Ishikawa (cell line): ENCODE measurements around the gene FOXR1.

ENCODE experiments used
- CEBPB ChIP-seq: IDR thresholded peaks from 2 replicates; pipeline ENCODE4 v1.6.1; 2012
- CREB1 ChIP-seq: IDR thresholded peaks from 2 replicates; pipeline ENCODE4 v1.6.1; 2012; ENCODE audit warnings: low read depth
- EGR1 ChIP-seq: IDR thresholded peaks from 2 replicates; pipeline ENCODE4 v1.6.1; 2012
- EP300 ChIP-seq: IDR thresholded peaks from 2 replicates; pipeline ENCODE4 v1.6.1; 2012; ENCODE audit warnings: borderline replicate concordance
- MAX ChIP-seq: IDR thresholded peaks from 2 replicates; pipeline ENCODE4 v1.6.1; 2012
- NFIC ChIP-seq: IDR thresholded peaks from 2 replicates; pipeline ENCODE4 v1.6.1; 2012
- RAD21 ChIP-seq: IDR thresholded peaks from 2 replicates; pipeline ENCODE4 v1.6.1; 2012; ENCODE audit warnings: low read depth
- REST ChIP-seq: IDR thresholded peaks from 2 replicates; pipeline ENCODE4 v1.6.1; 2012; ENCODE audit warnings: low read depth, mild to moderate bottlenecking
- TAF1 ChIP-seq: IDR thresholded peaks from 2 replicates; pipeline ENCODE4 v1.6.1; 2012; ENCODE audit warnings: low read depth, mild to moderate bottlenecking
- TCF12 ChIP-seq: IDR thresholded peaks from 2 replicates; pipeline ENCODE4 v1.6.1; 2012; ENCODE audit warnings: low read depth
- TEAD4 ChIP-seq: IDR thresholded peaks from 2 replicates; pipeline ENCODE4 v1.6.1; 2012
- USF1 ChIP-seq: IDR thresholded peaks from 2 replicates; pipeline ENCODE4 v1.6.1; 2012
- YY1 ChIP-seq: IDR thresholded peaks from 2 replicates; pipeline ENCODE4 v1.6.1; 2012; ENCODE audit warnings: low read depth
- ZBTB7A ChIP-seq: IDR thresholded peaks from 2 replicates; pipeline ENCODE4 v1.6.1; 2012; ENCODE audit warnings: low read depth

GRCh38 chr11:118984825-118985224 lies 13.3 kb downstream of the FOXR1 start:
- TF ChIP-seq NFIC (no peak), USF1 (no peak), EGR1 (no peak), REST (no peak), TCF12 (no peak), TAF1 (no peak), TEAD4 (no peak), CEBPB (no peak), MAX (no peak), CREB1 (no peak), ZBTB7A (no peak), EP300 (no peak), RAD21 (no peak), YY1 (no peak)
